Right lobe of liver (tissue), 4 donors: ENCODE results near the gene ANKRD11.

Source experiments
- CTCF ChIP-seq, 4 donors: fragments of 200-600 bp in 3 of 4; fragments of 450-650 bp in 1 of 4; IDR thresholded peaks; one replicate each; pipeline versions ENCODE4 v1.5.1 to v1.8.0; 2016 to 2022; ENCODE audit warnings: antibody characterized with exemption in 4 of 4, mild to moderate bottlenecking in 2 of 4
- POLR2A ChIP-seq: fragments of 450-650 bp; IDR thresholded peaks from one replicate; pipeline ENCODE4 v1.6.1; 2017; ENCODE audit warnings: antibody characterized with exemption, mild to moderate bottlenecking
- donor health status: DM: no; HTN: no; CAD: no.
- donor health status: DM: no; HTN: no; CAD: no.
- donor health status: DM: no; HTN: yes; CAD: no.

DNA sequence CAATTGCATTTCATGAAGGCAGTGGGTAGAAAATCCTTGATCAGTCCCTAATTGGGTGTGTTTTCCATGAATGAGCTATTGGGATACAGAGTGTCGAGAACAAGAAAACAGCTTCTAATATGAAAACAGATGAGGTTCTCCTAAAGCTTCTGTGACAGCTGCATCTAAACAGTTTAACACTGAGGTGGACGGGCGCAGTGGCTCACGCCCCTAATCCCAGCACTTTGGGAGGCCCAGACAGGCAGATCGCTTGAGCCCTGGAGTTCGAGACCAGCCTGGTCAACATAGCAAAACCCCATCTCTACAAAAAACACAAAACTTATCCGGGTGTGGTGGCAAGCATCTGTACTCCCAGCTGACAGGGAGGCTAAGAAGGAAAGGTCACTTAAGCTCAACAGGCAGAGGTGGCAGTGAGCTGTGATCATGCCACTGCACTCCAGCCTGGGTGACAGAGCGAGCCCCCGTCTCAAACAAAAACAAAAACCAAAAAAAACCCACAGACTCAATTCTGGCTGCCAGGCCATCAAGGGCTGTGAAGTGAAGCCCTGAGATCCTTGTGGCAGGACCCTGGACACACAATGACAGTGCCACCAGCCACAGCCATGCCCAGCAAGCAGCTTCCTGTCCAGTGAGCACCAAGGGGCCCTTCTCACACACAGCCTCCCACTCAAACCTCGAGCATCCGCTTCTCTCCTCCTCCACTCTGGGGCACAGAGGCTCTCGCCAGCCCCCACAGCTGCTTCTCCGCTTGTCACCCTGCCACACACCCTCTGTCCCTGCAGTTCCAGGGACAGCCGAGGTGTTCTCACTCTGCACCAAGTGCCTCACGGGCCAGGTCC, 44.0 kb downstream of the ANKRD11 start:
- no peak for TF ChIP-seq CTCF (IDR thresholded peaks at IDR 0.05)
- no peak for TF ChIP-seq POLR2A
